T-helper 2 cell treated with Interferon-gamma antibody and Interleukin-4, amounts not matched to agents 100 ng/mL and 5 ng/mL, for 36 hours (primary cell): Measurements from ENCODE around the gene TNS1. TPM values are rescaled to one million over a fixed set of nuclear protein-coding genes. Genes with fewer than 3 reads are reported as not detected.

ENCODE experiments used
- intact Hi-C: fragments of 100-400 bp; cut with micrococcal nuclease; formaldehyde crosslinking; loops from one replicate; pipeline ENCODE4 v1.15.1; 2023
- total RNA-seq: library from RNA; stranded (reverse); gene quantifications from 2 replicates; pipeline ENCODE4 v1.2.3, GENCODE V29; 2022

The TNS1 gene
- total RNA-seq, 1 donor from 2014 or later = 0.18 TPM

- intact Hi-C loops = no loop called here
Measured at GRCh38 chr2:217919204-217919603, 83.6 kb downstream of the TNS1 start.

DNA sequence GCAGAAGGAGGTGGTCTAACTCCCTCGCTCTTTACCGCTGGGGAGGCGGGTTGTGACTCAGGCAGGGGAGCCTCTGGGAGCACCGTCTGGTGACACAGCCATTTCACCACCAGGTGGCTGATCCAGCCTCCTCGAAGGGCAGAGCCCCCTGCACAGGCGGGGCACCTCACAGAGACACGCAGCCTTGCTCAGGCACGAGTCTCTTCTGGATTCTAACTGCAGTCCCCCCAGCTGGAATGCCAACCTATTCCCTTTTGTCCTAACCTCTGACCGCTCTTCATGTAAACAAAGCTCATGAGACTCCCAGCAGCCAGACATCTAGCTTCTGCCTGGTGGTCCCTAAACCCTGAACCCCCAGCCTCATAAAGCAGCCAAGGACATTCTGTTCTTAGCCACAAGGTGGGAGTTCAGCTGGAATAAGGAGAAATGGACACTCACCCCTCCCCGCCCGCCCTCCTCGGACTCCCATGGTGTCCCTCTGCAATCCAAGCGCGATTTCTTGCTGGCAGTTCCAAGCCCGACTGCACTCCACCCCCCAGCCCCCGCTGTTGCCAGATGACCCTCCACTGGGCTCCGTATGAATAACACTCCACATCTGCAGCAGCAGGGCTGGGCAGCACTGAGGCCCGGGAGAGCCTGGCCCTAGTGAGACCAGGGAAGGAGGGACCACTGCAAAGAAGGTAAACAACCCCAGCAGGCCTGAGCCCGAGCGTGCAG, 84.3 kb downstream of the TNS1 start:
- intact Hi-C loops = no loop called here

- intact Hi-C loops = no loop called here
Measured at GRCh38 chr2:217916504-217917254, 86.1 kb downstream of the TNS1 start.

DNA sequence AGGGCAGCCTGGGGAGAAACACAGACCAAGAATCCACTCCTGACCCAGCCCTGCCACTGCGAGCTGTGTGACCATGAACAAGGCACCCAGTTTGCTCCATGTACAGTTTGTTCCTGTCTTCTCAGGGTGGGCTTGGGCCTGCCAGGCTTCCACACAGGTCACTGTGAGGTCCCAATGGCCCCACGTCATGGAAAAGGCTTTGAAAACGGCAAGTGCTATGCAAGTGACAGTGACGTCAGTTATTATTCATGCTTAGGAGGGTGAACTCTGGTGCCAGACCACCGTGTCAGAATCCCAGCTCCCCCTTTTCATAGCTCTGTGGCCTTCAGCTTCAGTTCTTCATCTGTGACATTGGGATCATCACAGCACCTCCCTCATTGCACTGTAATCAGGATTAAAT, 87.1 kb downstream of the TNS1 start:
- intact Hi-C loops = no loop called here

DNA sequence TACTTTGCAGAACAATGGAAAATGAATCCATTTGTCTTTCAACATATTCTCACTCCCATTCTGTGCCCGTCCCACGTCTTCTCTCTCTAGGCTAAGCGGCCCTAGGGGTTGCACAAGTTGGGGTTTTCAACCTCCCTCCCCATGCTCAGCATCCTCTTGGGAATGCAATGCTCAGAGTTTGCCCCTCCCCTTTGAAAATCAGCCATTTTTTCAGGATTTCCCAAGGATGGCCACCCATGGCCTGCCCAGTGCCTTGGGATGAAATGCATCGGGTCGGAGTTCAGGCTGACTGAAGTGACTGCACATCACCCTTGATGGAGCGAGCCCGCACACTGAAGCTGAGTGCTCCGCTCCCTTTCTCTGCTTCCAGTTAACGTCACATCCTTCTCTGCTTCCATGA, 87.9 kb downstream of the TNS1 start:
- intact Hi-C loops = no loop called here

DNA sequence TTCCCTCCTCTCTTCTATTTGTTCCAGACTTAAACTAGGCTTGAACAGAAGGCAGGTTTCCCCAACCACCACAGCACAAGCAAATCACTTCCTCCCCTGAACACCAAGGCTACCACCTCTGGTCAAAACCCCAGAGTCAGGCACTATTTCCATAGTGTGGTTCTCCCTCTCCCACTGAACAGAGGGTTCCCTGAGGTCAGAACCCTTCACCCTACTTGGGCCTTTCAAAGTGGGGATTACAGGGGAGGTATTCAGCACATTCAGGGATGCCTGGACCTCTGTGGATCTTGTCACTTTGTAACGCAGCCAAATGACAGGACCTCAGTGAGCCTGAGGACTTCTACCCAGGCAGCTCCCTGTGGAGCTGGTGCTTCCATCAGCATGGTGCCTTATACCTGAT, 88.7 kb downstream of the TNS1 start:
- intact Hi-C loops = no loop called here

DNA sequence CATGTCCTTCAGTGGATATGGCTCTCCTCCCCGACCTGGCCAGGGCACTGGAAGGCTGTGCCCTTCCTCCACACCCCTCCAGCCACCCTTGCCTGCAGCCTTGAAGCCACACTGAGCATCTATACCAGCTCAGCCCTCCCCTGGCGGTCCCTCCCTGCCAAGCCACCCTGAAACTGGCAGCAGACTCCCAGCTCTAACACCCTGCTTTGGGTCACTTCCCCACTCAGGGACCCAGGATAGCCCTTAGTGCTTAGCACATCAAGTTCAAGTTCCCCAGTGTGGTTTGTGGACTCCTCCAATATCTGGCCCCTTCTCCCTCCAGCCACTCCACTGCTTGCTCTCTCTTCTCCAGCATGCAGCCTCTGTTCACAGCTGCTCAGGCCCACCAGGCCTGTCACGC, 89.4 kb downstream of the TNS1 start:
- intact Hi-C loops = no loop called here

DNA sequence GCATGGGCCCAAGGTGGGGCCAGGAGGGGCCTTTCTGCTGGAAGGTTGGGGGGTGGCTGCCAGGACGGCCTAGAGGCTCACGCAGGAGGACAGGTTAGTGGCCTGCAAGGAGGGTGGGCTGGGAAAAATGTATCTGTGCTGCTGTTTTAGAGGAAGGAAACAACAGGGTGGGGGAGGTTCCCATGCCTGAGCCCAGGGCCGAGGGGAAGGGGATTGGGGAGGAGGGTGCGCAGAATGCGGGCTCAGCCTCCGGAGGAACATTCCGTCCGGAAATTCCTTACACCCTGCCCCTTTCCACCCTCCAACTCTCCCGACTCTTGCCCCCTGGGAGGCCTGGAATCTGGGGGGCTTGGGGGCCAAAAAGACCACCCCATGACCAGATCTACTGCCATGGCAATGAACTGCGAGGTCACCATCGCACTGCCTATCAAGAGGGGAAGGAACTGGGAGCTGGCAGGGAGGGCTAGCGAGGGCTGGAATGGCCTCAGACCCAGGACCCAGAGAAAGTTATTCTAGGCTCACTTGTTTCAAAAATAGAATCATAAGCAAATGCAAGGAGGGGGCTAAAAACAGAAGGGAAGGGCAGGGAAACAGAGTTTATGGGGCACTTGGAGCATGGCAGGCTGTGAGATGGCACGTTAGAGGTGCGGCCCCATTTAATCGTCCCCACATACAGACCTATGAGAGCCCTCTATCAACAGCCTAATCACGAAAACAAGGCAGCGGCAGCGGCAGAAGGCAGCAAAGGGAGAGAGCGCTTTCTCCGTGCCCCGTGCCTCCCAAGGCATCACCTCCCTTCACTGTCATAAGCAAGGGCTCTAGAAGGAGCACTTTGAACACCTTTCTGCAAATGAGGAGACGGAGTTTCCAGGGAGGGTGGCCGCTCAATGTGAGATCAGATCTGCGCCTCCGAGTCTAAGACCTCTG, 90.4 kb downstream of the TNS1 start:
- intact Hi-C loops = no loop called here

DNA sequence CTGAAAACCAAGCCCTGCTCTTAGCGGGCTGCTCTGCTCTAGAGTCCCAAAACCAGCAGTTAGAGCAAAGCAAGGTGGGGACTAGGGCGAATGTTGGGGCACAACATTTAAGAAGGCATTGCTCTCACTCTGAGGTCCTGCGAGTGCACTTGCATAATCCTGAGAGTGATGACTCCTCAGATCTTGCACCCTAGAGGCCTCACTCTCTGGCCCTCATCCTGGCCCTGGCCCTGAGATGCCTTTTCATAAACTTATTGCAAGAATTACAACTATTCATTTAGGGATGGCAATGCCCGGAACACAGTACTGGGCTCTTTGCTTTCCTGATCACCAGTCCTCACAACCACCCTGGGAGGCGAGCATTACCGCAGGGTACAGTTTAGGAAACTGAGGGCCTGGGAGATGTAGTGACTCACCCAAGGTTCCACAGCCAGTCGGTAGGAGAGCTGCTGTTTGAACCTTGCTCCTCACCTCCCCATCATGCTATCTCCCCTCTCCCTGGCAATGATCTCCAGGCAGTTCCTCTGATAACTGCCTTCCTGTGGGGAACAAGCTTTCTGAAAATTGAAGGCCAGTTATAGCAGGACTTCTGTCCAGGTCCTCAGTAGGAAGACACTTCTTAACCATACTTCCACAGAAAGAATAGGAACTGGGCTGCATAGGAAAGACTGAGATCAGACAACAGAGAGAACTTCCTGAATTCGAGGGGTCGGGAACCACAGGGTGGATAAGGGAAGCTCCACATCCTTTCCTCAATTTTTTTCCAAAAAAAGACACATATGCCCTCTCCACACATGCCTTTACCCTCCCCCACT, 91.3 kb downstream of the TNS1 start:
- intact Hi-C loops = no loop called here

DNA sequence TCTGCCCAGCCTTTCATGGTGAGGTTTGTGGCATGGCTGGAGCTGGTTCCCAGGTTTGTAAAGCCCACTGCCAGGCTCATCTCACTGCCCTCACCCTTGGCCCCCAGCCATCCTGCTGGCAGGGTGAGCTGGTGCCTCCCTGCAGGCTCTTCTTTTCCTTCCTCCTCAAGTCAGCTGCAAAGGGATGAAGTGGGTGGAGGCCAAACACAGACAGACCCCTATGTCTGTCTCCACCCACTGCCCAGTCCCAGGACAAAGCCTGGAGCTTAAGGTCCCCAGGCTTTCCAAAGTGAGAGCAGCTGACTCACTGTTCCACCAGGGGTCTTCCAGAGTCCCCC, 92.0 kb downstream of the TNS1 start:
- intact Hi-C loops = no loop called here

GRCh38 chr2:217909156-217909820, 93.5 kb downstream of the TNS1 start:
- intact Hi-C loops = no loop called here

GRCh38 chr2:217908544-217908943, 94.3 kb downstream of the TNS1 start:
- intact Hi-C loops = no loop called here

- intact Hi-C loops = no loop called here
Measured at GRCh38 chr2:217907266-217907665, 95.5 kb downstream of the TNS1 start.

- intact Hi-C loops = no loop called here
Measured at GRCh38 chr2:217906798-217907197, 96.0 kb downstream of the TNS1 start.

DNA sequence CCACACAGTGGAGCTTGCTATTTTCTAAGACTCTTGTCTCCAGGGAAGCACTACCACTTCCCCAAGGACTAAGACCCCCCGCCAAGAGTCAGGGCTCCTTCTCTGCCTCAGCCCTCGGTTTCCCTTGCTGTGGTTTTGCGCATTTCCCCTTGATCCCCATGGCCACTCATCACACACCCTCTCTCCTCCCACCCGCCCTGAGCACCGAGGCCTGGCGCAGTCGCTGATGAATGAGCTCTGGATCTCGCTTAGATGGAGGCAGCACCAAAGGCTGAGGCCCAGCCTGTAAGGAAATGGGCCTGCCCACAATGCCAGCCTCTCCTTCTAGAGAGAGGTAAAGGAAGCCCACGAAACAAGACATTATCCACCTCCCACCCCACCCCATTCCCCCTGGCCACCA, 96.9 kb downstream of the TNS1 start:
- intact Hi-C loops = no loop called here

- intact Hi-C loops = no loop called here
Measured at GRCh38 chr2:217905395-217905794, 97.4 kb downstream of the TNS1 start.

DNA sequence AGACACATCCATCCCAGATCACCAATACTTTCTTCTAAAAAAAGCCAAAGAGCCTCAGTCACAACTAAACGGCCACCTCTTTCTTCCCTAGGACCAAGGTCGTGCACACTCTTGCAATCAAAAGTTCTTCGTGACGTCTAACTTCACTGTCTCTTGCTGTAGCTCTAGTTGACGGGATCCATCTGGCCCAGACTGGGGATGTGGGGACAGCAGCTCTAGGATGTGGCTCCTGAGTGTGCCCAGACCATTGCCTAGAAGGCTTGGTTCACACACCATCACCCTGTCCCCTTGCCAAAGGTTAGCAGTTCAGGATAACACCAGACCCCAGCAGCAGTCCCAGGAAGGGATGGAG, 98.2 kb downstream of the TNS1 start:
- intact Hi-C loops = no loop called here

- intact Hi-C loops = no loop called here
Measured at GRCh38 chr2:217903859-217904613, 98.8 kb downstream of the TNS1 start.

DNA sequence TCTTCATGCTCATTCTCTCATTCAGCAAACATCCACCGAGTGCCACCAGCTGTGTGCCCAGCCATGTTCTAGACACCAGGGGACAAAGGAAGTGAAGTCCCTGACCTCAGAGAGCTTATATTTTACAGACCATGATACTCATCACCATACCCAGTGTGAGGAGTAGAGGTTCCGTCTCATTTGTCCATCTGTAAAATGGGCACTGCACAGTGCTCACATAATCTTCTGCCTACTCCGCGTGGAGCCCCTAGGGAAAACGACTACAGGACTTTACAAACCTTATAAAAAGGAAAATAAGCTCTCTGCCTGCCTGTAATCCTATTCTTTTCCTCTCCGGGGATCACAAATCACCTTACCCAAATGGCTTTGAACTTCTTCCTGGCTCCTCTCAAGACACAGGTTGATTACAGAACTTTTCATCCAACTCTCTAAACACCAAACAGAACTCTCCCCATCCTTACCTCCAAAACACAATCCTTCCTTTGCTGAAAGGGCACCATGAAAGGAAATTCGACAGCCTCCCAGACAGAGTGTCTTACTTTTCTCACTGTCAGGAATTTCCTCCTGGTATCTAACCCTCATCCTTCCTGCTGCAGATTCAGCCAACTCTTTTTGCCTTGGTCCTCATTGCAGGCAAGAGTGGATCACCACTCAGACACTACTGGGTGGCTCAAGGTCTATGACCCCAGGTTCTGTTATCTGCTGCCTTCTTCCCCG, 99.5 kb downstream of the TNS1 start:
- intact Hi-C loops = no loop called here
